ENCODE measurements around the gene TTLL9. TPM values are rescaled to one million over a fixed set of nuclear protein-coding genes. Genes with fewer than 3 reads are reported as not detected.

The TTLL9 gene
- total and polyA plus RNA-seq, 4 donors = 5.1 to 18.8 (median 15.3) TPM

- no peak overlapping the region for H3K27ac ChIP-seq (ENCODE audit: low read depth, low read length)
- H3K4me1 ChIP-seq (ENCODE audit: control insufficient read depth, insufficient read depth, low read length) = peaks cover 22% of the 10 kb centered on the region
- peaks cover 2% of the 10 kb centered on the region for H3K36me3 ChIP-seq (ENCODE audit: control insufficient read depth, insufficient read depth, low read length)
- no peak overlapping the region for H3K4me3 ChIP-seq (ENCODE audit: low read depth, low read length)
- H3K9me3 ChIP-seq (ENCODE audit: control insufficient read depth, insufficient read depth, low read length) = no peaks in the 10 kb centered on the region
- DNase-seq (ENCODE audit: low read depth in 4 of 6, low spot score in 6 of 6) = no peak
- WGBS (ENCODE audit: insufficient coverage) = 75% methylated on average over 14 of the region's 15 CpGs
- H3K27me3 ChIP-seq (ENCODE audit: control insufficient read depth, insufficient read depth, low read length) = no peaks in the 10 kb centered on the region
These were observed 12.3 kb upstream of the TTLL9 start for GRCh38 chr20:31857861-31858759.

- Histone ChIP-seq H3K27me3 (ENCODE audit: control insufficient read depth, insufficient read depth, low read length) (no peaks in the 10 kb centered on the region), H3K4me1 (ENCODE audit: control insufficient read depth, insufficient read depth, low read length) (peaks cover 22% of the 10 kb centered on the region), H3K27ac (ENCODE audit: low read depth, low read length) (no peak overlapping the region), H3K36me3 (ENCODE audit: control insufficient read depth, insufficient read depth, low read length) (peaks cover 8% of the 10 kb centered on the region), H3K9me3 (ENCODE audit: control insufficient read depth, insufficient read depth, low read length) (no peaks in the 10 kb centered on the region), H3K4me3 (ENCODE audit: low read depth, low read length) (no peak overlapping the region)
- WGBS (ENCODE audit: insufficient coverage) = 83% methylated on average over 1 of the region's 3 CpGs
- no peak for DNase-seq (ENCODE audit: low read depth in 4 of 6, low spot score in 6 of 6)
These were observed 11.7 kb upstream of the TTLL9 start for GRCh38 chr20:31858760-31859083.

GRCh38 chr20:31859266-31859997, 11.0 kb upstream of the TTLL9 start:
- DNase-seq (ENCODE audit: low read depth in 4 of 6, low spot score in 6 of 6) = no peak
- Histone ChIP-seq H3K36me3 (ENCODE audit: control insufficient read depth, insufficient read depth, low read length) (peaks cover 13% of the 10 kb centered on the region), H3K4me1 (ENCODE audit: control insufficient read depth, insufficient read depth, low read length) (peaks cover 22% of the 10 kb centered on the region), H3K9me3 (ENCODE audit: control insufficient read depth, insufficient read depth, low read length) (no peaks in the 10 kb centered on the region), H3K4me3 (ENCODE audit: low read depth, low read length) (no peak overlapping the region), H3K27me3 (ENCODE audit: control insufficient read depth, insufficient read depth, low read length) (no peaks in the 10 kb centered on the region), H3K27ac (ENCODE audit: low read depth, low read length) (no peak overlapping the region)
- WGBS (ENCODE audit: insufficient coverage) = 100% methylated on average over 3 of the region's 5 CpGs

GRCh38 chr20:31859998-31860380, 10.4 kb upstream of the TTLL9 start:
- H3K4me3 ChIP-seq (ENCODE audit: low read depth, low read length) = no peak overlapping the region
- peaks cover 18% of the 10 kb centered on the region for H3K36me3 ChIP-seq (ENCODE audit: control insufficient read depth, insufficient read depth, low read length)
- 61% methylated on average over 3 of the region's 7 CpGs for WGBS (ENCODE audit: insufficient coverage)
- H3K27ac ChIP-seq (ENCODE audit: low read depth, low read length) = no peak overlapping the region
- H3K27me3 ChIP-seq (ENCODE audit: control insufficient read depth, insufficient read depth, low read length) = no peaks in the 10 kb centered on the region
- DNase-seq (ENCODE audit: low read depth in 4 of 6, low spot score in 6 of 6) = no peak
- no peaks in the 10 kb centered on the region for H3K9me3 ChIP-seq (ENCODE audit: control insufficient read depth, insufficient read depth, low read length)
- peaks cover 22% of the 10 kb centered on the region for H3K4me1 ChIP-seq (ENCODE audit: control insufficient read depth, insufficient read depth, low read length)

GRCh38 chr20:31860390-31861134, 9.9 kb upstream of the TTLL9 start:
- no peaks in the 10 kb centered on the region for H3K27me3 ChIP-seq (ENCODE audit: control insufficient read depth, insufficient read depth, low read length)

GRCh38 chr20:31861135-31861384, 9.4 kb upstream of the TTLL9 start:
- Histone ChIP-seq H3K4me1 (ENCODE audit: control insufficient read depth, insufficient read depth, low read length) (peaks cover 22% of the 10 kb centered on the region), H3K9me3 (ENCODE audit: control insufficient read depth, insufficient read depth, low read length) (no peaks in the 10 kb centered on the region), H3K27me3 (ENCODE audit: control insufficient read depth, insufficient read depth, low read length) (no peaks in the 10 kb centered on the region), H3K27ac (ENCODE audit: low read depth, low read length) (no peak overlapping the region), H3K36me3 (ENCODE audit: control insufficient read depth, insufficient read depth, low read length) (peaks cover 21% of the 10 kb centered on the region), H3K4me3 (ENCODE audit: low read depth, low read length) (peak overlapping the region; percentile 33)
- peak in 2 of 6 donors; percentile 40 to 60 for DNase-seq (ENCODE audit: low read depth in 4 of 6, low spot score in 6 of 6)
- WGBS (ENCODE audit: insufficient coverage) = under 1% methylated on average over 20 of the region's 20 CpGs

More at GRCh38 chr20:31860390-31861134, 9.9 kb upstream of the TTLL9 start:
- Histone ChIP-seq H3K36me3 (ENCODE audit: control insufficient read depth, insufficient read depth, low read length) (peaks cover 19% of the 10 kb centered on the region), H3K4me1 (ENCODE audit: control insufficient read depth, insufficient read depth, low read length) (peaks cover 22% of the 10 kb centered on the region), H3K9me3 (ENCODE audit: control insufficient read depth, insufficient read depth, low read length) (no peaks in the 10 kb centered on the region), H3K27ac (ENCODE audit: low read depth, low read length) (no peak overlapping the region), H3K4me3 (ENCODE audit: low read depth, low read length) (peak overlapping the region; percentile 33)
- peak in 1 of 6 donors; percentile 21 for DNase-seq (ENCODE audit: low read depth in 4 of 6, low spot score in 6 of 6)
- WGBS (ENCODE audit: insufficient coverage) = 2% methylated on average over 14 of the region's 15 CpGs

GRCh38 chr20:31861385-31862156, 8.9 kb upstream of the TTLL9 start:
- under 1% methylated on average over 59 of the region's 60 CpGs for WGBS (ENCODE audit: insufficient coverage)
- peak overlapping the region; percentile 33 for H3K4me3 ChIP-seq (ENCODE audit: low read depth, low read length)
- H3K4me1 ChIP-seq (ENCODE audit: control insufficient read depth, insufficient read depth, low read length) = peaks cover 22% of the 10 kb centered on the region
- peak in 4 of 6 donors; percentile 33 to 93 (median 70) for DNase-seq (ENCODE audit: low read depth in 4 of 6, low spot score in 6 of 6)
- peaks cover 21% of the 10 kb centered on the region for H3K36me3 ChIP-seq (ENCODE audit: control insufficient read depth, insufficient read depth, low read length)
- H3K27ac ChIP-seq (ENCODE audit: low read depth, low read length) = no peak overlapping the region
- no peaks in the 10 kb centered on the region for H3K27me3 ChIP-seq (ENCODE audit: control insufficient read depth, insufficient read depth, low read length)
- no peaks in the 10 kb centered on the region for H3K9me3 ChIP-seq (ENCODE audit: control insufficient read depth, insufficient read depth, low read length)

- H3K4me1 ChIP-seq (ENCODE audit: control insufficient read depth, insufficient read depth, low read length) = peaks cover 22% of the 10 kb centered on the region
- 64% methylated on average over 2 of the region's 5 CpGs for WGBS (ENCODE audit: insufficient coverage)
- DNase-seq (ENCODE audit: low read depth in 4 of 6, low spot score in 6 of 6) = no peak
- no peaks in the 10 kb centered on the region for H3K9me3 ChIP-seq (ENCODE audit: control insufficient read depth, insufficient read depth, low read length)
- no peaks in the 10 kb centered on the region for H3K27me3 ChIP-seq (ENCODE audit: control insufficient read depth, insufficient read depth, low read length)
- peaks cover 25% of the 10 kb centered on the region for H3K36me3 ChIP-seq (ENCODE audit: control insufficient read depth, insufficient read depth, low read length)
- no peak overlapping the region for H3K27ac ChIP-seq (ENCODE audit: low read depth, low read length)
- no peak overlapping the region for H3K4me3 ChIP-seq (ENCODE audit: low read depth, low read length)
These were observed 8.3 kb upstream of the TTLL9 start for GRCh38 chr20:31862157-31862470.

- H3K27me3 ChIP-seq (ENCODE audit: control insufficient read depth, insufficient read depth, low read length) = no peaks in the 10 kb centered on the region
- H3K4me3 ChIP-seq (ENCODE audit: low read depth, low read length) = no peak overlapping the region
- 91% methylated on average over 8 of the region's 8 CpGs for WGBS (ENCODE audit: insufficient coverage)
- H3K4me1 ChIP-seq (ENCODE audit: control insufficient read depth, insufficient read depth, low read length) = peaks cover 22% of the 10 kb centered on the region
- no peaks in the 10 kb centered on the region for H3K9me3 ChIP-seq (ENCODE audit: control insufficient read depth, insufficient read depth, low read length)
- DNase-seq (ENCODE audit: low read depth in 4 of 6, low spot score in 6 of 6) = no peak
- peaks cover 26% of the 10 kb centered on the region for H3K36me3 ChIP-seq (ENCODE audit: control insufficient read depth, insufficient read depth, low read length)
- H3K27ac ChIP-seq (ENCODE audit: low read depth, low read length) = no peak overlapping the region
These were observed 7.9 kb upstream of the TTLL9 start for GRCh38 chr20:31862506-31862905.
